Measurements from ENCODE around the gene FRMD4A. TPM values are rescaled to one million over a fixed set of nuclear protein-coding genes. Genes with fewer than 3 reads are reported as not detected.

Gene FRMD4A
- total RNA-seq, 1 experiment from 2014 or later = 0.23 TPM

DNA sequence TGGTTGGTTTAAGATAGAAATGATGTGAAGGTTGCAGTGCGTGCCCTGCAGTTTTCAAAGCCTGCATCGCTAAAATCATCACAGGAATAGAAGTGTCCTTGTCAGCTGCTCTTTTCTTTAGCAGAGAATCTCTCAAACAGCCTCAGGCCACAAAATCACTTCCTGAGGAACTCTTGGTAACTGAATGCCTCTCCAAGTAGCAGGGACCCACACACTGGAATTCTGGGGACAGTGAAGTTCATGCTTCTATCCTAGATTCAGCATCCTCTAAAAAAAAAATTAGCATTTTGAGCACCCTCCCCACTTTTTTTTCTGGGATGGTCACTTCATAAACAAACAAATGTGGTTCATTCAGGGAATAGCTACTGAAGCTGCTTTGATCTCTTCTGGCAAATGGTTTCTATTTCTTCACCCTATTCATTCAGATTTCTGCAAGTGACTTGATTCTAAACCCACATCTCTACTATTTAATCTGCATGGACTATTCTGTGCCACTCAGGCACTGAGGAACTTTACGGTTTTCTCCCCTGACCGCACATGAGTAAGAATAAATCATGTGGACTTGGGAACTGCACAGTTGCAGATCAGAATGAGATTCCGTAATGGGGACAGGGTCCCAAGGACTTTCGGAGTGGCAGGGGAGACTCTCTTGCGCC is 306.9 kb downstream of the FRMD4A start:
- H3K36me3 Mint-ChIP-seq (ENCODE audit: insufficient read depth, unreplicated experiment) = no peaks in the 10 kb centered on the region
- CTCF ChIA-PET = no interaction called here
- H3K4me1 Mint-ChIP-seq (ENCODE audit: insufficient read depth, unreplicated experiment) = no peaks in the 10 kb centered on the region
- BruUV-seq (replicated peaks) = no TSS peak
- POLR2A ChIA-PET = interaction anchor here (0.6 kb wide), 2 partner anchors 218 to 340 kb away, joined by 3 read pairs; no protein-coding TSS in a partner anchor
- no peak overlapping the region for H3K27ac Mint-ChIP-seq (ENCODE audit: low read depth, unreplicated experiment)
- DNase-seq (ENCODE audit: unreplicated experiment) = no peak
- peaks cover 18% of the 10 kb centered on the region for H3K27me3 Mint-ChIP-seq (ENCODE audit: insufficient read depth, unreplicated experiment)
- no peak overlapping the region for H3K4me3 Mint-ChIP-seq (ENCODE audit: unreplicated experiment)
- peaks cover 4% of the 10 kb centered on the region for H3K9me3 Mint-ChIP-seq (ENCODE audit: unreplicated experiment)
- TF ChIP-seq, protein P1, sequence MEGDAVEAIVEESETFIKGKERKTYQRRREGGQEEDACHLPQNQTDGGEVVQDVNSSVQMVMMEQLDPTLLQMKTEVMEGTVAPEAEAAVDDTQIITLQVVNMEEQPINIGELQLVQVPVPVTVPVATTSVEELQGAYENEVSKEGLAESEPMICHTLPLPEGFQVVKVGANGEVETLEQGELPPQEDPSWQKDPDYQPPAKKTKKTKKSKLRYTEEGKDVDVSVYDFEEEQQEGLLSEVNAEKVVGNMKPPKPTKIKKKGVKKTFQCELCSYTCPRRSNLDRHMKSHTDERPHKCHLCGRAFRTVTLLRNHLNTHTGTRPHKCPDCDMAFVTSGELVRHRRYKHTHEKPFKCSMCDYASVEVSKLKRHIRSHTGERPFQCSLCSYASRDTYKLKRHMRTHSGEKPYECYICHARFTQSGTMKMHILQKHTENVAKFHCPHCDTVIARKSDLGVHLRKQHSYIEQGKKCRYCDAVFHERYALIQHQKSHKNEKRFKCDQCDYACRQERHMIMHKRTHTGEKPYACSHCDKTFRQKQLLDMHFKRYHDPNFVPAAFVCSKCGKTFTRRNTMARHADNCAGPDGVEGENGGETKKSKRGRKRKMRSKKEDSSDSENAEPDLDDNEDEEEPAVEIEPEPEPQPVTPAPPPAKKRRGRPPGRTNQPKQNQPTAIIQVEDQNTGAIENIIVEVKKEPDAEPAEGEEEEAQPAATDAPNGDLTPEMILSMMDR (IDR thresholded peaks at IDR 0.05; ENCODE audit: unreplicated experiment) = no peak
- intact Hi-C loops (cut with micrococcal nuclease) = no loop called here

DNA sequence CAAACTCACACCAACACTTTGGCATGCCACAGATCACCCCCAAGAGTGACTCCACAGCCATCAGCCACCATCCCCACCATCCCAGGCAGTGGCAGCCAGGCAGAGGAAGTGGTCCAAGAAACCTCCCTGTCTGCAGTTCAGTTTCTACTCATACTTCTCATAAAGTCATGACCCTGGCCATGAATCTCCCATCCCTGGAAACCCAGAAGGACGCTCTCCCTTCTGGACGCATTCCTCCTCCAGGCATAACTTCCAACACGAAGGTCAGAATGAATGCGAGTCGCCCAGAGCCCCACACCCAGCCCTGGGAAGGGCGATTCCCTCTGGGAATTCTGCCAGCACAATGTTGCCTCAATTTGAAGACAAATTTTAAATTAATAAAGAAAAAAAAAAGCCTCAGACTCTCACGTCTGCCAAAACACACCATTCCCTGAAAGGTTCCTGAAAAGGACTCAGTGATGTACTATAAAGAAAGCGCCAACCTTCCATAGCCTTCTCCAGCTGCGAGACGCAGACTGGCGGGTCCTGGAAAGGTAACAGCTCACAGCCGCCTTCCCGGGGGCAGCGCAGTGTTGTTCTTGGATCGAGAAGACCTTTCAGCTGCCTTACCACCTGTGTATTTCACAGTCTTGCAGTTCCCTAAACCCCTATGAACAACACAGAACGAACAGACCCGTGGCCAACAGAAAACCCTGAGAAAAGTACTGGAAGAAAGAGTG is 307.6 kb downstream of the FRMD4A start:
- peak; percentile 13 for DNase-seq (ENCODE audit: unreplicated experiment)
- intact Hi-C loops (cut with micrococcal nuclease) = no loop called here
- H3K27ac Mint-ChIP-seq (ENCODE audit: low read depth, unreplicated experiment) = no peak overlapping the region
- no peak overlapping the region for H3K4me3 Mint-ChIP-seq (ENCODE audit: unreplicated experiment)
- H3K27me3 Mint-ChIP-seq (ENCODE audit: insufficient read depth, unreplicated experiment) = peaks cover 22% of the 10 kb centered on the region
- peaks cover 11% of the 10 kb centered on the region for H3K9me3 Mint-ChIP-seq (ENCODE audit: unreplicated experiment)
- H3K4me1 Mint-ChIP-seq (ENCODE audit: insufficient read depth, unreplicated experiment) = no peaks in the 10 kb centered on the region
- ChIA-PET POLR2A (no interaction called here), CTCF (no interaction called here)
- no peaks in the 10 kb centered on the region for H3K36me3 Mint-ChIP-seq (ENCODE audit: insufficient read depth, unreplicated experiment)
- TF ChIP-seq, protein P1 (IDR thresholded peaks at IDR 0.05; ENCODE audit: unreplicated experiment) = no peak
- BruUV-seq (replicated peaks) = no TSS peak

DNA sequence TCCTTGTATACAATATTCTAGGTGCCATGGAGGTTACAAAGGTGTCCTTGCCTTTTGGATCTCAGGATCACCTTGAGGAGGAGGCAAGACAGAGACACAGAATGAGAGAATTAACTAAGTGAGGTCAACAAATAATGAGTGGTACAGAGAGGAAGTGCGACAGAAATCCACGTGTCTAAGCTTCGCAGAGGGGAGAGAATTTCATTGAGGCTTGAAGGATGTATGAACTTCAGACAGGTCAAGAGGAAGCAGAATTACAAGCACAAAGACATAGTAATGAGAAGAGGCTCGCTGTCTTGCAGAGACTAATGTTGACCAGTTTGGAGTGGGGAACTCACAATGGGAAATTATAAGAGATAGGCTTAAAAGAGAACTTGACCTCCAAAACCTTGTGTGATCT is 308.7 kb downstream of the FRMD4A start:
- H3K27ac Mint-ChIP-seq (ENCODE audit: low read depth, unreplicated experiment) = no peak overlapping the region

DNA sequence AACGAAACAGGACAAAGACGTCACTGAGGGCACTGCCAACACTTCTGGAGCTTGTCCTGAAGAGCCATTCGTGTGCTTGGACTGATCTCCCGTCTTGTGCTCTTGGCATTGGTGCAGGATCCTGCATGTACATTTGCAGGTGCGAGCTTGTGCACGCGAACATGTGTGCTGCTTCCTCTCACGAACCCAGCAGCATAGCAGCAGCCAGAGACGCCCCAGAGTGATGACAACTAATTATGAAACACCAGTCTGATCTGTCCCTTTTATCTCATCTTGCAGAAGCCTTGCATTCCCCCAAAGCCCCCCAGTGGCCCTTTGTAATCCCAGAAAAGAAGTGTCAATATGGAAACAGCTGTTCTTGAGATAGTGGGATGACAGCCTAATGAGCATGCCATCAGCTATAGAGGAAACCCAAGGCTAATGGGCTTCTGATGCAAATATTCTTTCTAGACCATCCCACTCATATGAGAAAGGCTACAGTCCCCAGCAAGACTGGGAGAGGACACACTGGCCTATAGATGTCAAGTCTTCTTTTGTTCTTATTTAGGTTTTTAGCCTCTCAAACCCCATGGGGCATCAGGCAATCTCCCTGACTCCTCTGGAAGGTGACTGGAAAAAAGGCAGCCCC is 310.6 kb downstream of the FRMD4A start:
- POLR2A ChIA-PET = no interaction called here
- H3K4me1 Mint-ChIP-seq (ENCODE audit: insufficient read depth, unreplicated experiment) = no peaks in the 10 kb centered on the region
- no TSS peak for BruUV-seq (replicated peaks)
- CTCF ChIA-PET = no interaction called here
- intact Hi-C loops (cut with micrococcal nuclease) = no loop called here
- H3K9me3 Mint-ChIP-seq (ENCODE audit: unreplicated experiment) = peaks cover 11% of the 10 kb centered on the region
- H3K36me3 Mint-ChIP-seq (ENCODE audit: insufficient read depth, unreplicated experiment) = no peaks in the 10 kb centered on the region
- DNase-seq (ENCODE audit: unreplicated experiment) = no peak
- no peak overlapping the region for H3K27ac Mint-ChIP-seq (ENCODE audit: low read depth, unreplicated experiment)
- H3K4me3 Mint-ChIP-seq (ENCODE audit: unreplicated experiment) = no peak overlapping the region
- peaks cover 22% of the 10 kb centered on the region for H3K27me3 Mint-ChIP-seq (ENCODE audit: insufficient read depth, unreplicated experiment)
- TF ChIP-seq, protein P1 (IDR thresholded peaks at IDR 0.05; ENCODE audit: unreplicated experiment) = no peak

More for the DNA sequence above, 308.7 kb downstream of the FRMD4A start:
- intact Hi-C loops (cut with micrococcal nuclease) = no loop called here
- DNase-seq (ENCODE audit: unreplicated experiment) = no peak
- H3K27me3 Mint-ChIP-seq (ENCODE audit: insufficient read depth, unreplicated experiment) = peaks cover 22% of the 10 kb centered on the region
- no peak overlapping the region for H3K4me3 Mint-ChIP-seq (ENCODE audit: unreplicated experiment)
- TF ChIP-seq, protein P1 (IDR thresholded peaks at IDR 0.05; ENCODE audit: unreplicated experiment) = no peak
- ChIA-PET POLR2A (no interaction called here), CTCF (no interaction called here)
- H3K4me1 Mint-ChIP-seq (ENCODE audit: insufficient read depth, unreplicated experiment) = no peaks in the 10 kb centered on the region
- H3K9me3 Mint-ChIP-seq (ENCODE audit: unreplicated experiment) = peaks cover 11% of the 10 kb centered on the region
- no peaks in the 10 kb centered on the region for H3K36me3 Mint-ChIP-seq (ENCODE audit: insufficient read depth, unreplicated experiment)
- BruUV-seq (replicated peaks) = no TSS peak

All from MCF 10A (cell line).